H1 (cell line): ENCODE data around the gene RNASE12. TPM values are rescaled to one million over a fixed set of nuclear protein-coding genes. Genes with fewer than 3 reads are reported as not detected.

ENCODE experiments used
- CTCF ChIA-PET: fragments of 300-600 bp; sonication (Branson Sonifier 250); formaldehyde crosslinking; loops from one replicate; lab custom pipeline; 2021; ENCODE audit not compliant: partially characterized antibody; lab: Charles Lee
- POLR2A ChIA-PET: fragments of 300-600 bp; sonication (Branson Sonifier 250); formaldehyde crosslinking; loops from one replicate; lab custom pipeline; 2021; ENCODE audit warnings: inconsistent platforms; ENCODE audit not compliant: partially characterized antibody; lab: Charles Lee
- DNase-seq, 2 experiments: peaks; one replicate each; pipeline versions ENCODE4 v3.0.0 to v3.0.0-alpha.2; 2010 to 2022; ENCODE audit warnings: low spot score in 2 of 2, low read depth in 1 of 2, mixed read lengths in 1 of 2
- FAIRE-seq: peaks from 2 replicates; lab custom pipeline; 2011; peaks lifted over from hg19 to GRCh38; lab: Jason Lieb, UNC
- H2AFZ ChIP-seq: 2 replicates; pipeline ENCODE4 v1.8.1; 2012; ENCODE audit warnings: low read length, inconsistent platforms
- H2AK5ac ChIP-seq: 2 replicates; pipeline ENCODE4 v1.6.1; 2013; ENCODE audit warnings: low read depth, low read length
- H2BK120ac ChIP-seq: replicated peaks from 2 replicates; pipeline ENCODE3; 2013; ENCODE audit warnings: low read depth, low read length, inconsistent platforms
- H2BK12ac ChIP-seq: 2 replicates; pipeline ENCODE4 v1.6.1; 2013; ENCODE audit warnings: low read depth, low read length
- H2BK15ac ChIP-seq: 2 replicates; pipeline ENCODE4 v1.6.1; 2013; ENCODE audit warnings: low read length
- H2BK20ac ChIP-seq: 2 replicates; pipeline ENCODE4 v1.6.1; 2013; ENCODE audit warnings: low read length
- H2BK5ac ChIP-seq: 2 replicates; pipeline ENCODE4 v1.6.1; 2013; ENCODE audit warnings: low read depth, low read length
- H3K14ac ChIP-seq: 2 replicates; pipeline ENCODE4 v1.6.1; 2013; ENCODE audit warnings: inconsistent platforms; ENCODE audit not compliant: insufficient read length
- H3K18ac ChIP-seq: 2 replicates; pipeline ENCODE4 v1.6.1; 2013; ENCODE audit warnings: low read length; ENCODE audit errors: extremely low read depth
- H3K23ac ChIP-seq: 2 replicates; pipeline ENCODE4 v1.6.1; 2013; ENCODE audit warnings: inconsistent platforms; ENCODE audit not compliant: insufficient read length
- H3K23me2 ChIP-seq: 2 replicates; pipeline ENCODE4 v1.6.1; 2013; ENCODE audit warnings: low read depth, low read length
- H3K27ac ChIP-seq: 2 replicates; pipeline ENCODE4 v1.6.1; 2011; ENCODE audit warnings: low read depth, low read length, inconsistent platforms
- H3K27me3 ChIP-seq, 4 experiments: replicated peaks in 1 of 4; 1 replicate in 1 of 4; 2 replicates in 3 of 4; pipeline versions ENCODE4 v1.6.1 to v1.8.1; 2011 to 2013; ENCODE audit warnings: low read length in 3 of 4, mild to moderate bottlenecking in 3 of 4, inconsistent platforms in 2 of 4, mixed read lengths in 2 of 4, moderate library complexity in 1 of 4; ENCODE audit not compliant: control insufficient read depth in 3 of 4, insufficient read depth in 3 of 4; ENCODE audit errors: extremely low read depth in 1 of 4
- H3K36me3 ChIP-seq, 4 experiments: 2 replicates each; pipeline versions ENCODE4 v1.6.1 to v1.8.1; 2011 to 2013; ENCODE audit warnings: mild to moderate bottlenecking in 4 of 4, low read length in 3 of 4, moderate library complexity in 2 of 4, control low read depth in 1 of 4, inconsistent platforms in 1 of 4; ENCODE audit not compliant: insufficient read depth in 4 of 4, control insufficient read depth in 2 of 4
- H3K4ac ChIP-seq: replicated peaks from 2 replicates; pipeline ENCODE3; 2013; ENCODE audit warnings: low read length, low read depth, mixed read lengths, inconsistent platforms; ENCODE audit not compliant: insufficient read length
- H3K4me1 ChIP-seq, 4 experiments: replicated peaks in 1 of 4; 1 replicate in 1 of 4; 2 replicates in 3 of 4; pipeline versions ENCODE4 v1.6.1 to v1.8.1; 2011 to 2013; ENCODE audit warnings: low read length in 3 of 4, inconsistent platforms in 2 of 4, mixed read lengths in 1 of 4; ENCODE audit not compliant: insufficient read depth in 4 of 4, control insufficient read depth in 3 of 4
- H3K4me2 ChIP-seq, 2 experiments: 2 replicates each; pipeline versions ENCODE4 v1.6.1 to v1.8.1; 2011 to 2013; ENCODE audit warnings: low read depth in 2 of 2, low read length in 2 of 2, control low read depth in 1 of 2, inconsistent platforms in 1 of 2, mild to moderate bottlenecking in 1 of 2; ENCODE audit not compliant: insufficient read depth in 1 of 2
- H3K4me3 ChIP-seq, 4 experiments: fragments of 200-600, 300-600 bp in 1 of 4; sonication (generic), shearing (Covaris generic), sonication (Bioruptor Twin) in 1 of 4; 2 replicates each; pipeline versions ENCODE4 v1.5.1 to v1.8.1; 2011 to 2016; ENCODE audit warnings: low read length in 4 of 4, low read depth in 3 of 4, control low read depth in 2 of 4, inconsistent platforms in 2 of 4, mild to moderate bottlenecking in 2 of 4, mixed read lengths in 1 of 4, moderate library complexity in 1 of 4; ENCODE audit not compliant: insufficient read depth in 2 of 4; ENCODE audit errors: extremely low read depth in 1 of 4
- H3K56ac ChIP-seq: replicated peaks from 2 replicates; pipeline ENCODE3; 2013; ENCODE audit warnings: low read depth, mild to moderate bottlenecking, mixed read lengths, low read length, inconsistent platforms; ENCODE audit not compliant: insufficient read length
- H3K79me1 ChIP-seq: 2 replicates; pipeline ENCODE4 v1.6.1; 2013; ENCODE audit warnings: low read depth, low read length, control low read depth
- H3K79me2 ChIP-seq, 2 experiments: 2 replicates each; pipeline versions ENCODE4 v1.6.1 to v1.8.1; 2012 to 2013; ENCODE audit warnings: low read length in 2 of 2, mild to moderate bottlenecking in 2 of 2, inconsistent platforms in 1 of 2; ENCODE audit not compliant: insufficient read depth in 2 of 2, control insufficient read depth in 1 of 2
- H3K9ac ChIP-seq, 4 experiments: replicated peaks in 1 of 4; 1 replicate in 1 of 4; 2 replicates in 3 of 4; pipeline versions ENCODE4 v1.6.1 to v1.8.1; 2011 to 2013; ENCODE audit warnings: low read depth in 3 of 4, low read length in 3 of 4, control low read depth in 2 of 4, mild to moderate bottlenecking in 2 of 4, moderate library complexity in 2 of 4, inconsistent platforms in 1 of 4; ENCODE audit errors: extremely low read depth in 1 of 4
- H3K9me3 ChIP-seq, 2 experiments: 2 replicates each; pipeline versions ENCODE4 v1.6.1 to v1.8.1; 2012 to 2013; ENCODE audit warnings: mild to moderate bottlenecking in 2 of 2, moderate library complexity in 2 of 2, control low read depth in 1 of 2, inconsistent platforms in 1 of 2, low read depth in 1 of 2, low read length in 1 of 2, mixed read lengths in 1 of 2; ENCODE audit not compliant: insufficient read depth in 2 of 2
- H4K20me1 ChIP-seq, 2 experiments: replicated peaks in 1 of 2; 2 replicates each; pipeline versions ENCODE3 to v1.8.1; 2011 to 2013; ENCODE audit warnings: inconsistent platforms in 2 of 2, low read length in 2 of 2, mild to moderate bottlenecking in 1 of 2; ENCODE audit not compliant: insufficient read depth in 2 of 2, control insufficient read depth in 1 of 2
- H4K5ac ChIP-seq: 2 replicates; pipeline ENCODE4 v1.6.1; 2013; ENCODE audit warnings: low read length, low read depth, mixed read lengths, inconsistent platforms; ENCODE audit not compliant: insufficient read length
- H4K8ac ChIP-seq: 2 replicates; pipeline ENCODE4 v1.8.0; 2013; ENCODE audit warnings: mild to moderate bottlenecking, moderate library complexity, low read length, inconsistent platforms; ENCODE audit not compliant: insufficient read depth; ENCODE audit errors: extremely low read depth
- H4K91ac ChIP-seq: replicated peaks from 2 replicates; pipeline ENCODE3; 2013; ENCODE audit warnings: low read length, mixed read lengths, inconsistent platforms; ENCODE audit not compliant: insufficient read length
- ATF3 ChIP-seq: IDR thresholded peaks from 2 replicates; pipeline ENCODE4 v1.6.1; 2011; ENCODE audit warnings: low read depth, mild to moderate bottlenecking, low read length; ENCODE audit not compliant: insufficient read depth
- BACH1 ChIP-seq: IDR thresholded peaks from 2 replicates; pipeline ENCODE4 v1.6.1; 2012; ENCODE audit warnings: low read length, improper control_type of control experiment
- CEBPB ChIP-seq: IDR thresholded peaks from 2 replicates; pipeline ENCODE4 v1.6.1; 2012; ENCODE audit warnings: low read depth, low read length
- CTCF ChIP-seq, 3 experiments: IDR thresholded peaks; 1 replicate in 2 of 3; 2 replicates in 1 of 3; pipeline versions ENCODE4 v1.5.1 to v1.6.1; 2011; ENCODE audit warnings: low read length in 3 of 3, mild to moderate bottlenecking in 3 of 3, inconsistent platforms in 2 of 3, low read depth in 1 of 3, moderate library complexity in 1 of 3; ENCODE audit not compliant: insufficient read depth in 1 of 3; ENCODE audit errors: control extremely low read depth in 1 of 3
- RFX5 ChIP-seq: IDR thresholded peaks from 2 replicates; pipeline ENCODE4 v1.6.1; 2011; ENCODE audit warnings: low read depth, low read length, improper control_type of control experiment, borderline replicate concordance
- SIRT6 ChIP-seq: IDR thresholded peaks from one replicate; pipeline ENCODE4 v1.7.1; 2012; ENCODE audit warnings: low read length, inconsistent platforms
- SIX5 ChIP-seq: IDR thresholded peaks from 2 replicates; pipeline ENCODE4 v1.6.1; 2011; ENCODE audit warnings: mild to moderate bottlenecking, low read depth, low read length
- SRF ChIP-seq: IDR thresholded peaks from 2 replicates; pipeline ENCODE4 v1.6.1; 2011; ENCODE audit warnings: mild to moderate bottlenecking, low read depth, low read length, moderate library complexity
- TBP ChIP-seq: IDR thresholded peaks from 2 replicates; pipeline ENCODE4 v1.6.1; 2011; ENCODE audit warnings: low read depth, low read length, improper control_type of control experiment
- USF2 ChIP-seq: IDR thresholded peaks from 2 replicates; pipeline ENCODE4 v1.6.1; 2011; ENCODE audit warnings: low read length, improper control_type of control experiment
- WGBS, 2 experiments: shearing (Covaris generic) in 1 of 2; methylation state at CpG; one replicate each; pipeline versions ENCODE4 v1.1.6 to v1.1.7; 2013 to 2015; ENCODE audit warnings: low lambda C conversion rate in 2 of 2, mixed read lengths in 2 of 2, inconsistent platforms in 1 of 2, low coverage in 1 of 2, missing lambda C conversion rate in 1 of 2; ENCODE audit not compliant: insufficient replicate concordance in 2 of 2, insufficient coverage in 1 of 2, insufficient read length in 1 of 2; ENCODE audit errors: extremely low coverage in 1 of 2, missing lambda C conversion rate in 1 of 2; 5-methylcytosine and 5-hydroxymethylcytosine counted together
- polyA plus RNA-seq, 7 experiments: library from polyadenylated mRNA; depleted of rRNA in 3 of 7; stranded (reverse) in 5 of 7; unstranded in 2 of 7; fragments of >200 nt in 5 of 7; fragments of 200-250 nt in 2 of 7; gene quantifications; 1 replicate in 5 of 7; 2 replicates in 1 of 7; 4 replicates in 1 of 7; pipeline versions ENCODE4 v1.2.1 to v1.2.3, GENCODE V29; 2011 to 2013; ENCODE audit warnings: missing spikeins in 2 of 7, mixed read lengths in 2 of 7
- total RNA-seq: library from RNA; stranded (reverse); fragmentation: NEBNext Ultra II Directional; extraction: Animal tissue kit (Norgen Biotek cat#: 25700); gene quantifications from 2 replicates; pipeline ENCODE4 v1.2.1, GENCODE V29; 2021

RNASE12 gene
- total and polyA plus RNA-seq, 2 of the 8 experiments (the other 6 are each of a cell fraction or from before 2014, with no cell fraction given) = not detected

- H4K8ac ChIP-seq = no peak overlapping the region
- peak overlapping the region; percentile 64 to 99 (median 82) for H3K4me3 ChIP-seq
- H3K18ac ChIP-seq = no peak overlapping the region
- no peaks in the 10 kb centered on the region for H3K36me3 ChIP-seq
- no peak overlapping the region for H2BK20ac ChIP-seq
- no peaks in the 10 kb centered on the region for H3K79me1 ChIP-seq
- no peaks in the 10 kb centered on the region for H4K20me1 ChIP-seq
- H4K91ac ChIP-seq = no peak overlapping the region
- H2AK5ac ChIP-seq = no peak overlapping the region
- peak overlapping the region; percentile 71 to 95 for H3K4me2 ChIP-seq
- POLR2A ChIA-PET = no interaction called here
- H2BK5ac ChIP-seq = no peak overlapping the region
- H3K79me2 ChIP-seq = no peaks in the 10 kb centered on the region
- 4% methylated on average over 12 of the region's 12 CpGs; no CpG with 5 or more reads in 1 of the 2 experiments for WGBS, 2 experiments
- 0 out of 2 replicates have a peak overlapping the region, but pooled peaks have one; percentile 22 for H2AFZ ChIP-seq
- H3K9ac ChIP-seq = no peak overlapping the region; a peak in 1 of 7 replicates
- H3K4ac ChIP-seq = no peak overlapping the region
- no peak overlapping the region for H2BK15ac ChIP-seq
- peaks cover 30% of the 10 kb centered on the region for H3K23me2 ChIP-seq
- H2BK120ac ChIP-seq = no peak overlapping the region
- H3K9me3 ChIP-seq = no peaks in the 10 kb centered on the region
- FAIRE-seq (no peak), DNase-seq (no peak)
- H3K23ac ChIP-seq = no peak overlapping the region
- H3K4me1 ChIP-seq = peaks cover 0 to 10% (median 1%) of the 10 kb centered on the region in 4 experiments; a peak in 2 of 7 replicates
- peaks cover 0 to 24% (median 17%) of the 10 kb centered on the region in 4 experiments; a peak in 6 of 7 replicates for H3K27me3 ChIP-seq
- no peak overlapping the region for H2BK12ac ChIP-seq
- H3K27ac ChIP-seq = no peak overlapping the region
- H3K14ac ChIP-seq = no peak overlapping the region
- H4K5ac ChIP-seq = no peak overlapping the region
- CTCF ChIA-PET = interaction anchor here (0.7 kb wide), 1 partner anchor 10 kb away, joined by 3 read pairs; no protein-coding TSS in a partner anchor
- H3K56ac ChIP-seq = no peak overlapping the region
- TF ChIP-seq ATF3 (no peak), USF2 (no peak), SIX5 (no peak), TBP (no peak), CEBPB (no peak), BACH1 (no peak), SRF (no peak), RFX5 (no peak), SIRT6 (no peak), CTCF (IDR thresholded peaks at IDR 0.05; ENCODE audit: control extremely low read depth in 1 of 3, insufficient read depth in 1 of 3, low read depth in 1 of 3, low read length in 3 of 3) (no peak)
Observed at GRCh38 chr14:20626274-20626673, 35.1 kb upstream of the RNASE12 start.
